ENCODE data around the gene PMF1.
"Not testable (repeated sequence)": the region's sequence is repeated elsewhere in the genome, so short reads cannot be mapped to it uniquely, and the experiment has no call there.

The PMF1 gene

DNA sequence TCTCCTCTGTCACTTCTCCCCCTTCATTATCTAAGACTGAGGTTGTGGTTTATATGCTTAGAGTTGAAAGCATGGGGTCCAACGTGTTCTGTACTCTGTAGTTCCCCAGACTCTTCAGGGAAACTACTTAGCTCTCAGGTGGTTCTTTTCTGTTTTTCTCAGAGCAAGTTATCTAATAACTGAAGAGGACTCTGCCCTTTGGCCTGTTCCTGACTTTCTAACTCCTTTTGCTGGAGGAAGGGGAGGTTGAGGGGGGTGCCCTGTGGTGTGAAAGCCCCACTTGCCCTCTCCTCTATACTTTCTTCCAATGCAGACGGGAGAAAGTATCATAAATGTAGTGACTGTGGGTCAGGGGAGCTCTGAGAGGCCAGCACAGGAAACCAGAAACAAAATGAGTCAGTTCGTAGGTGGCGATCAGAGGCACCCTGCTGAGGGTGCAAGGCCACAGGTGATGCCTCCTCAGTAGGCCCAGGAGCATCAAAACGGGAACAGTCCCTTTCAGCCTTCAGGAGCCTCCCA is 13.9 kb upstream of the PMF1 start:
- DNase-seq = no peak

DNA sequence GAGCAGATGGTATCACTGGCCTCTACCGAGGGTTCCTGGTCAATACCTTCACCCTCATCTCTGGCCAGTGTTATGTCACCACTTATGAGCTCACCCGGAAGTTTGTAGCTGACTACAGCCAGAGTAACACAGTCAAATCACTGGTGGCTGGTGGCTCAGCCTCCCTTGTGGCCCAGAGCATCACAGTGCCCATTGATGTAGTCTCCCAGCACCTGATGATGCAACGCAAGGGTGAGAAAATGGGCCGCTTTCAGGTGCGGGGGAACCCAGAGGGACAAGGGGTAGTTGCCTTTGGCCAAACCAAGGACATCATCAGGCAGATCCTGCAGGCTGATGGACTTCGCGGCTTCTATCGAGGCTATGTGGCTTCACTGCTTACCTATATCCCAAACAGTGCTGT is 12.8 kb upstream of the PMF1 start:
- no peak for DNase-seq

DNA sequence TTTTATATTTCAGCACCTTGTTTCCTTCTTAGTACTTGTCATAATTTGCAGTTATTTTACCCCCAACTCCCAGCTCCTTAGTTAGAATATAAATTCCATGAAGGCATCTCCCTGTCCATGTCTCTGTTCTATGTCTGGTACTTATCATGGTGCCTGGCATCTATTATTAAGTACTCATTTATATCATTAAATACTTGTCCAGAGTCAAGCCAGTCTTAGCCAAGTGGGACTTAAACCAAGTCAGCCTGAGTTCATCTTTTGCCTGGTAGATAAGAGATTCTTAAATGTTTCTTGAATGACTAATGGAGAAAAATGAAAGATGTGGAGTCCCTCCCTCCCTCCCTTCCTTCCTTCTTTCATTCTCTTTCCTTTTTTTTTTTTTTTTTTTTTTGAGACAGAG is 9.5 kb upstream of the PMF1 start:
- DNase-seq = no peak

DNA sequence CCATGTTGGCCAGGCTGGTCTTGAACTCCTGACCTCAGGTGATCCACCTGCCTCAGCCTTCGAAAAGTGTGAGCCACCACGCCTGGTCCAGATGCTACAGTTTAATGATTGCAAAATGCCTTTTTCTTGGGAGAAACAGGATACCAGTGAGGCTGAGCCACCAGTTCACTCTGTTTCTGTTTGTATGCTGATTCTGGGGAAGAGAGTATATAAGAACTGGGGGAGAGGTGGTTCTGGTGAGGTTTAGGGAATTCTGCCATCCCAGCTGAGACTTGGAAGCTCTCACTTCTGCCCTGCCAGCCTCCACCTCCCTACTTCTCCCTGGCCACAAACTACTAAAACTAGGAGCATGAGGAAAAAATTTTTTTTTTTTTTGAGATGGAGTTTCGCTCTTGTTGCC is 8.1 kb upstream of the PMF1 start:
- no peak for DNase-seq

DNA sequence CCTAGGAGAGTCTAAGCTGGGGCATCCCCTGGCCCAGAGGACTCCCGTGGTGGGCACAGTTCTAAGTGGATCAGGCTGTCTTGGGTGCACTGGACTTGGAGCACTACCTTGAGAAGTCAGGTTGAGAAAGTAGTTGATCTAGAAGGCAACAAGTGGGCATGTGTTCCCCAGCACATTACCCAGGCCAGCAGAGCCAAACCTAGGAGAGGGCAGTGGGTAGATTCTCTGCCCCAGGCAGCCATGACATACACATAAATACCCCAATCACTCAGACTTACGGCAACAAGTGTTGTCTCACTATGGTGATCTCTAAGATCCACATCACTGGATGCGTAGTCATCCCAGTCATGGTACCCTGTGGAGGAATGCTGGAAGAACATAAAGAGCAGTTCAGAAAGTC is 1.6 kb upstream of the PMF1 start:
- no peak for DNase-seq

DNA sequence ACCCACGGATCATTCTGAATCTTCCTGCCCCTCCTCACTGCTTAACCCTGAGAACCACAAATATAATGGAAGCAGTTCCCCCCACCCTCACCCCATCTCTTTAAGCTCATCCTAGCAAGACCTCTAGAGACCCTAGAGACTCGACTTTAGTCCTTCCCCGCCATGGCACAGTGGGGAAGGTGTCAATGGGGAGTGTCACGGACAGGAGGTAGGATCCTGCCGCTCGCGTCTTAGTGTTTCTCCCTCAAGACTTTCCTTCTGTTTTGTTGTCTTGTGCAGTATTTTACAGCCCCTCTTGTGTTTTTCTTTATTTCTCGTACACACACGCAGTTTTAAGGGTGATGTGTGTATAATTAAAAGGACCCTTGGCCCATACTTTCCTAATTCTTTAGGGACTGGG is 677 bp upstream of the PMF1 start:
- DNase-seq = no peak

DNA sequence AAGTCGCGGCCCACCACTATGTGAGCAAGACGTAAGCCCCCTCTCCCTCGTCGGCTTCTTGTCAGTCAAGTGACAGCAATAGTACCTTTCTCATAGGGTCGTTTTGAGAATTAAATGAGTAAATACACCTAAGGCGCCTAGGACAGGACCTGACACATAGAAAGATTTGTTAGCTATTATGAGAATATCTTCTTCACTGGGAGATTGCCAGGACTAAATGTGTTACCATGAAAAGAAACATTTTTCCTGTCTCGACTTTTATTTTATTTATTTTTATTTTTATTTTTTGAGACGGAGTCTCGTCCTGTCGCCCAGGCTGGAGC is 798 bp downstream of the PMF1 start:
- no peak for DNase-seq

DNA sequence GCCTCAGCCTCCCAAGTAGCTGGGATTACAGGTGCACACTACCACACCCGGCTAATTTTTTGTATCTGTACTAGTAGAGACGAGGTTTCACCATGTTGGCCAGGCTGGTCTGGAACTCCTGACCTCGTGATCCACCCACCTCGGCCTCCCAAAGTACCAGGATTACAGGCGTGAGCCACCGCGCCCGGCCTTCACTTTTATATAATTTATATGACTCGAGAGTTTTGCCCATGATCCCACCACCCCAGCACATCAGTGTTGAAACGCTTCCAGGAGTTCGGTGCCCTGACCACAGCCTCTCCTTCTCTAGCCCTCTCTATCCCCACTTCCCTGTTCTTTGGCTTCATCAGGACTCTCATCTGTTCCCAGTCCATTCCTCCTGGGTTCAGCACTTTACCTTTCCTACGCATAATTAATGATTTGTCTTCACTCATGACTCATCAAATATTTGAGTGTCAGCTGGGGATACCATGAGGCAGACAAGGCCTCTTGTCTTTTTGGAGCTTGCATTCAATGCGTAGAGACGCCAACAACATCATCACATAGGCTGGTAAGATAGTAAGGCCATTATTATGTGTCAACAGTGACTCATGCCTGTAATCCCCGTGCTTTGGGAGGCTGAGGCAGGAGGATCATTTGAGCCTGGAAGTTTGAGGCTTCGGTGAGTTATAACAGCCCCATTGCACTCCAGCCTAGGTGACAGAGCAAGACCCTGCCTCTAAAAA is 1.4 kb downstream of the PMF1 start:
- DNase-seq = no peak

DNA sequence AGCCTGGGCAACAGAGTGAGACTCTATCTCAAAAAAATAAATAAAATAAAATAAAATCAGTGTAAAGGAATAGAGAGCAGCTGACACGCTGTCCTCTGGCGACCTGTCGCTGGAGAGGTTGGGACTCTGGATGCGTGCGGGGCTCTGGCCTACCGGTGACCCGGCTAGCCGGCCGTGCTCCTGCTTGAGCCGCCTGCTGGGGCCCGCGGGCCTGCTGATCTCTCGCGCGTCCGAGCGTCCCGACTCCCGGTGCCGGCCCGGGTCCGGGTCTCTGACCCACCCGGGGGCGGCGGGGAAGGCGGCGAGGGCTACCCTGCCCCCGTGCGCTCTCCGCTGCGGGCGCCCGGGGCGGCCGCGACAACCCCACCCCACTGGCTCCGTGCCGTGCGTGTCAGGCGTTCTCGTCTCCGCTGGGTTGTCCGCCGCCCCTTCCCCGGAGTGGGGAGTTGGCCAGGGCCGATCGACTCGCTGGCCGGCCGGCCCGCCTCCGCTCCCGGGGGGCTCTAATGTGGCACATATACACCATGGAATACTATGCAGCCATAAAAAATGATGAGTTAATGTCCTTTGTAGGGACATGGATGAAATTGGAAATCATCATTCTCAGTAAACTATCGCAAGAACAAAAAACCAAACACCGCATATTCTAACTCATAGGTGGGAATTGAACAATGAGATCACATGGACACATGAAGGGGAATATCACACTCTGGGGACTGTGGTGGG is 3.7 kb downstream of the PMF1 start:
- not testable (repeated sequence) for DNase-seq

DNA sequence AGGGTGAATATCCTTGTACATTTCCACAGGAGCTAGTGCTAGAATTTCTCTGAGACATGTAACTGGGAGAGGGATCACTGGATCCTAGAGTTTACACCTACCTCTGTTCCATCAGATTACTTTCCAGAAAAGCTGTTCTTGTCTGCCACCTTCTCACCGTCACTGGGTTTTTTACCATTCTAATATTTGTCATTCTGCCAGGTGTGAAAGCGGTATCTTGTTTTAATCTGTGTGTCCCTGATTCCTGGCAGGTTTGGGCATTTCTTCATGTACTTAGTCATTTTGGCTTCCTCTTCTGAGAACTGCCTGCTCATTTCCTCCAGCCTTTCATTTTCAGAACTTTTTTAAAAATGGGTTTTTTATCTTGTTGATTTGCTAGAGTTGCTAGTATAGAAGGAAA is 5.1 kb downstream of the PMF1 start:
- no peak for DNase-seq

DNA sequence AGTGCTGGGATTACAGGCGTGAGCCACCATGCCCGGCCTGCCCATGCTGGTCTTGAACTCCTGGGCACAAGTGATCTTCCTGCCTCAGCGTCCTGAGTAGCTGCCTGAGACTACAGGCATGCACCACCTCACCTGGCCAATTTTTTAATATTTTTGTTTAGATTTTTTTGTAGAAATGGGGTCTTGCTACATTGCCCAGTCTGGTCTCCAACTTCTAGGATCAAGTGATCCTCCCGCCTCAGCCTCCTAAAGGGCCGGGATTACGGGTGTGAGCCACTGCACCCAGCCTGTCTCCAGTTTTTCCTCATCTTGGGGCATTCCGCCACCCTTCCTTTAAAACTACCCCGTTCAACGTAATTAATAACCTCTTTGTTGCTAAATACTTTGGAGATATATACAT is 7.4 kb downstream of the PMF1 start:
- no peak for DNase-seq

DNA sequence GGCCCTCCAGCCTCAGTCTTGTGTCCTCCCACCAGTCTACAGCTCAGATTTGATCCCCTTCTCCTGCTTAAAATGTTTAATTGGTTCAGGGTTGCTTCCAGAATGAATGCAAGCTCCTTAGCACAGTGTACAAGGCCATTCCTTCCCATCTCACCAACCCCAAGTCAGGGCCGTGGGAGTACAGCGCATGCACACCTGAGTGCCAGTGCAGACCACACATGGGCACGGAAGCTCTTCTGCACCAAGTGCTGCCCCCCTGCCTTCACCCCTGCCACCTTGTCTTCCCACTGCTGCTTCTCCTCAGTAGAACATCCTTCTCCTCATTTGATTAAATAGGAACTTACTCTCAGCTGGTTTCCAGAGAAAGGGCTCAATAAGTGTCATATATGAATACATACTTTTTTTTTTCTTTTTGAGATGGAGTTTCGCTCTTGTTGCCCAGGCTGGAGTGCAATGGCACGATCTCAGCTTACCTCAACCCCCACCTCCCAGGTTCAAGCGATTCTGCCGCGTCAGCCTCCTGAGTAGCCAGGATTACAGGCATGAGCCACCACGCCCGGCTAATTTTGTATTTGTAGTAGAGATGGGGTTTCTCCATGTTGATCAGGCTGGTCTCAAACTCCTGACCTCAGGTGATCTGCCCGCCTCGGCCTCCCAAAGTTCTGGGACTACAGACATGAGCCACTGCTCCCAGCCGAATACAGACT is 9.3 kb downstream of the PMF1 start:
- no peak for DNase-seq

DNA sequence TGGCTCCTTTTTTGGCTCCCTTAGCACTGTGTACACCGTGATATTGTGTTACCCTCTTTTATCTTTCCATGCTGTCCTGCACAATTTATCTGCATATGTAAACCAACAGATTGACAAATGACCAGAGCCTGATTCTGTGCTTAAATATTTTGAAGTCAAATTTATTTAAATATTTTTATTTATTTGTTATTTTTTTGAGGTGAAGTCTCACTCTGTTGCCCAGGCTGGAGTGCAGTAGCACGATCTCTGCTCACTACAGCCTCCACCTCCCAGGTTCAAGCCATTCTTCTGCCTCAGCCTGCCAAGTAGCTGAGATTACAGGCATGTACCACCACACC is 12.8 kb downstream of the PMF1 start:
- DNase-seq = no peak

DNA sequence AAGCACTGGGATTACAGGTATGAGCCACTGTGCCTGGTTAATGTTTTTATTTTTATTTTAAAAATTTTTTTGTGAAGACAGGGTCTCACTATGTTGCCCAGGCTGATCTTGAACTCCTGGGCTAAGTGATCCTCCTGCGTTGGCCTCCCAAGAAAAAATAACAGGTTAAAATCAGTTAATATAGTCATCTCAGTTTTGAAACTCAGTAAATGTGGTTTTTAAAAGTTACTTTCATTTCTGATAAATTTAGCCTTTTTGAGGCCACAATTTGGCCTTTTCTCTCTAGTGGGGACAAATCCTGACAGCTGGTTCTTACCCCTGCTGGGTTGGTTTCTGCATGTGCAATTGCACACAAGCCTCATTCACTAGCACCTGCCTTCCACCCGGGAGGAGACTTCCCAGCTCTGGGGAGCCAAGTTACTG is 13.3 kb downstream of the PMF1 start:
- DNase-seq = no peak

DNA sequence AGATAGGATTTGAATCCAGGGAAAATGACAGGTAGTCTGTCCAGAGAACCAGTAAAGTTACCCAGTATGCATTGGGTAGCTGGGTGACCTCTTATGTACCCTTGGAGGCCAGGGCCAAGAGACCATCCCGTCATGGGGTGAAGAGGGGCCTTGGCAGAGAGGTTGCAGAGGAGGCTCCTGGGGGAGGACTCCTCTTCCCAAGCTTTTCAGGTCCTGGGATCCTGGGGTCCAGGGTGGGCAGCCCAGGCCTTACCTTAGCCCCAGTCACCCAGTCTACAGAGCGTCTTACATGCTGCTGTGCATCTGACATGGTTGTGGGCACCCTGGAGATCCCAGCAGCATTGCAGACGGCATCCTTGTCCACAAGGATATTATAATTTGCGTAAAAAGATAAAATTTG is 14.0 kb downstream of the PMF1 start:
- DNase-seq = no peak

DNA sequence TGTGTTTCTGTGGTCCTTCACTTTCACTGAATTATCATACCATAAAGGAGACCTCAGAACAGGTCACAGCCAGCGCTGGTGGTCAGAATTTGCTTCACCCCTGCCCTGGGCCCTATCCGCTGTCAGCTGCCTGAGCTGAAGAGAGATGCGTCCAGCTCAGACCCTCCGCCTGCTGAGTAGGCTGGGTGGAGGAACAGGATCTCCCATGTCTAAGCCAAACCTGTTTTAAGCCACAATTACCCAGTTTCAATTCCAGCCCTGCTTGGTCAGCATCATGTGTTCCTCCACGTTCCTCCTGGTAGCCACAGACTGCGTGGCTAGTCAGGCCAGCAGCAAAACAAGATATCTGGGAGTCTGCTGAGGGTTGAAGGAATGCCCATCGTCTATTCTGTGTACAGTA is 15.7 kb downstream of the PMF1 start:
- no peak for DNase-seq

DNA sequence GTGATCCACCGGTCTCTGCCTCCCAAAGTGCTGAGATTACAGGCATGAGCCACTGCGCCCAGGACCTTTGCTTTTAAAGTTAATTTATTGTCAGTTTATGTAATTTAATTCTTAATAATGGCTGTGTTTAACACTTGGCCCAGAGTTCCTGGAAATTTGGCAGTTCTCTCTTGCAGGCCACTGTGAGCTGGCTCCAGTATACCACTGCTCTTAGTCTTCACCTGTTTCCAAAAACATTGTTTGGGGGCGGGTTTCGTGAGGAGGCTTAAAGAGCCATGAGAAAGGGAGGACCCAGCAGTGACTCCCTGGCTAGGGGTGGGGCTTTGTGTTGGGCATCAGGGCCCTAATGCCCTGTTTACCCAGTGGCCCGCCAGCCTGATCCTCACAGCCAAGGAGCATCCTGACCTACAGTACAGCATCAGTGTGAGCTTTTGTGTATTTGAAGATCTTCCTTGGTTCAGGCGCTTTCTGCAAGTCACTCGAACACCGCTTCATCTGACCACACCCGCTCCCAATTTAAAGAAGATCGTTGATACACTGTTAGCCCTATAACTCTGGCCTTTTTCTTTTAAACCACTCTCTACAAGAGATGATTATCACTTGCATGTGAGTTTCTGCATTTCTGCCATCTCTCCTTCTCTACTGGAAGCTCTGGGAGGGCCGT is 17.1 kb downstream of the PMF1 start:
- DNase-seq = no peak

DNA sequence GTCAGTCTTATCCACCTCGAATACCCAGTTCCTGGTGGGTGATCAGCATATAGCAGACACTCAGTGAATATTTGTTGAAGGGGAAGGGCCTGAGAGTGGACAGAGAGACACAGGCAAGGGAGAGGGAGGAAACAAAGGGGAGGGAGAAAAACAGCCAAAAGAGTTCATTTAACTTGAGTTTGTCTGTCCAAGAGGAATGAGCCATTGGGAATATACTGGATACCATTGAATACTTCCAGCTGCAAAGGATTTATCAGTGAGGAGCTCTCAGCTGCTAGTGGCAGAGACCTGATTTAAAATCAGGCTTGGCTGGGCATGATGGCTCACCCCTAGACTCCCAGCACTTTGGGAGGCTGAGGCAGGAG is 17.6 kb downstream of the PMF1 start:
- no peak for DNase-seq

DNA sequence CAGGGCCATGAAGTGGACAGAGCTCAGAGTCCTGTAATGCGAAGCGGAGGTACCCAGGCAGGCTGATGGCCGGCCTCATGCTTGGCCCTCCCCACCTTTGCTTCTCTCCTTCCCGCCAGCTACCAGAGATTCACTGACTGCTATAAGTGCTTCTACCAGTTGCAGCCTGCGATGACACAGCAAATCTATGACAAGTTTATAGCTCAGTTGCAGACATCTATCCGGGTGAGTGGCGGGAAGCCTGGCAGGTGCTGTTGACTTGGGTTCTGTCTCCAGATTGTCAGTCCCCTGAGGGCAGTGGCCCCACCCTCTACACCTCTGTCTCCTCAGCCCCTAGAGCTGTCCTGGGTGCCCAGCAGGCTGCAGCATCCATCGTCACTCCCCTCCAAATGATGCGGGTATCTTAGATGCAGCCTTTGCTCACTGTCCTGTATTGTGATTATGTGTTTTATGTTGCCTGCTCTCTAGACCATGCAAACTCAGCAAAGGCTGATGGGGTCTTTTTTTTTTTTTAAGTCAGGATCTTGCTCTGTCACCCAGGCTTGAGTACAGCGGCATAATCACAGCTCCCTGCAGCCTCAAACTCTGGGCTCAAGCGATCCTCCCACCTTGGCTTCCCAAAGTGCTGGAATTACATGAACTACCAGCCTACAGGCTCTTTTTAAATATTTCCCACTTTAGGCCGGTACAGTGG is 19.5 kb downstream of the PMF1 start:
- DNase-seq = no peak

DNA sequence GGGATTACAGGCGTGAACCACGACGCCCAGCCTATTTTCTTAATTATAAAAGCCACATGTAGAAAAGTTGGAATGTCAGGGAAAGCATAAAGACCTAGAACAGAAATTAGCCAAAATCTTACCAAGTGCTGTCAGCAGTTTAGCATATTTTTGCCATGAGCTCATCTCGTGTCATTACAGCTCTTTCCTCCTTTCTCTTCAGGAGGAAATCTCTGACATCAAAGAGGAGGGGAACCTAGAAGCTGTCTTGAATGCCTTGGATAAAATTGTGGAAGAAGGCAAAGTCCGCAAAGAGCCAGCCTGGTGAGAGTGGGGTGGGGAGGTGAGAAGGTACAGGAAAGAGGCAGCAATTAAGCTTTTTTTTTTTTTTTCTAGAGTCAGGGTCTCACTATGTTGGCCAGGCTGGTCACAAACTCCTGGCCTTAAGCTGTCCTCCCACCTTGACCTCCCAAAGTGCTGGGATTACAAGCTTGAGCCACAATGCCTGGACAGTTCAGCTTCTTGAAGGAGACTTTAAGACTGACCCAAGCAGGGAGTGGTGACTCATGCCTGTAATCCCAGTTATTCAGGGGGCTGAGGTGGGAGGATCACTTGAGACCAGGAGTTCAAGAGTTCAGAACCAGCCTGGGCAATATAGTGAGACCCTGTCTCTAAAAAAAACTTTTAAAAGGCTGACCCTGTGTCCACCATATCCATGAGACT is 20.8 kb downstream of the PMF1 start:
- DNase-seq = no peak

DNA sequence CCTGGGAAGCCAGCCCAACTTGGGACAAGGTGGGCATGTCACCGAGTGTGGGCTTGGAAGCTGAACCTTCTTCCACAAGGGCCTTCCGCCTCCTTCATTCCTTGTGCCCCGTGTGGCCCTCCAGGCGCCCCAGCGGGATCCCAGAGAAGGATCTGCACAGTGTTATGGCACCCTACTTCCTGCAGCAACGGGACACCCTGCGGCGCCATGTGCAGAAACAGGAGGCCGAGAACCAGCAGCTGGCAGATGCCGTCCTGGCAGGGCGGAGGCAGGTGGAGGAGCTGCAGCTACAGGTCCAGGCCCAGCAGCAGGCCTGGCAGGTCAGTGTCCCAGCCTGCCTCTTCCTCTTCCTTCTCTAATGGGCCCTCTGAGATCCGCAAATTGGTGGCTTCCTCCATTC is 23.4 kb downstream of the PMF1 start:
- no peak for DNase-seq

DNA sequence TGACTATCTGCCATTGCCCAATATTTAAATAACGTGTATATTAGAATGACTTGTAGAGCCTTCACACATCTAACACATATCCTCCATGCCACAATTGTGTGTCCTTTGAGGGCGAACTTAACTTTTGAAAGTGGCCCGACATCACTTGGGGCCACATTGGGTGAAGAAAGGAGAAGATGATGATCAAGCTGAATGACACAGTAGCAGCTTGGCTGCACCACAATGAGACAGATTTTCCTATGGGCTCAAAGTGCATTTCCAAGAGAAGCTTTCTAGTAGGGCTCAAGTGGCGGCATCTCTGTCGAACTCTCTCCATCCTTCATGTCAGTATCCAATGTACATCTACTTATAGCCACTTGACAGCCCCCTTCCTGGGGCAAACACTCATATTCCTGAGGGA is 25.4 kb downstream of the PMF1 start:
- DNase-seq = no peak

Measured in activated CD8-positive, alpha-beta memory T cell treated with anti-CD3 and anti-CD28 coated beads, Interleukin-2, amount 50 U/mL, for 48 hours (primary cell).